Mesenchymal stem cell (in vitro differentiated cells and primary cell): ENCODE data around the gene ABCE1.
A peak's percentile ranks its signal among the peaks of the same experiment; 100 is the strongest.
"Not testable (repeated sequence)": the region's sequence is repeated elsewhere in the genome, so short reads cannot be mapped to it uniquely, and the experiment has no call there.

Source experiments
- DNase-seq: peaks from one replicate; pipeline ENCODE4 v3.0.0-alpha.2; 2013
- H2AFZ ChIP-seq: one replicate; pipeline ENCODE4 v1.6.1; 2013; ENCODE audit warnings: low read depth, mild to moderate bottlenecking, control low read depth, inconsistent platforms, low read length, moderate library complexity
- H2AK5ac ChIP-seq: 2 replicates; pipeline ENCODE4 v1.6.1; 2013; ENCODE audit warnings: low read length, moderate library complexity, mild to moderate bottlenecking, inconsistent platforms; ENCODE audit not compliant: severe bottlenecking
- H2BK120ac ChIP-seq: one replicate; pipeline ENCODE4 v1.6.1; 2013; ENCODE audit warnings: low read depth, mild to moderate bottlenecking, inconsistent platforms, low read length, moderate library complexity
- H2BK12ac ChIP-seq, 2 experiments: one replicate each; pipeline ENCODE4 v1.6.1; 2013; ENCODE audit warnings: inconsistent platforms in 2 of 2, low read length in 2 of 2, mild to moderate bottlenecking in 2 of 2, moderate library complexity in 2 of 2, control low read depth in 1 of 2
- H2BK15ac ChIP-seq: one replicate; pipeline ENCODE4 v1.6.1; 2013; ENCODE audit warnings: mild to moderate bottlenecking, low read depth, inconsistent platforms; ENCODE audit not compliant: poor library complexity, severe bottlenecking
- H2BK5ac ChIP-seq: 2 replicates; pipeline ENCODE4 v1.6.1; 2013; ENCODE audit warnings: low read depth, mild to moderate bottlenecking, low read length, control low read depth, inconsistent platforms; ENCODE audit not compliant: poor library complexity, severe bottlenecking
- H3K14ac ChIP-seq, 2 experiments: one replicate each; pipeline ENCODE4 v1.6.1; 2013; ENCODE audit warnings: inconsistent platforms in 2 of 2, low read length in 2 of 2, control low read depth in 1 of 2, mild to moderate bottlenecking in 1 of 2, moderate library complexity in 1 of 2
- H3K18ac ChIP-seq, 2 experiments: one replicate each; pipeline ENCODE4 v1.6.1; 2013; ENCODE audit warnings: inconsistent platforms in 2 of 2, low read length in 2 of 2, control low read depth in 1 of 2, low read depth in 1 of 2, mild to moderate bottlenecking in 1 of 2
- H3K23ac ChIP-seq, 2 experiments: one replicate each; pipeline ENCODE4 v1.6.1; 2013; ENCODE audit warnings: inconsistent platforms in 2 of 2, low read length in 2 of 2, mild to moderate bottlenecking in 2 of 2, moderate library complexity in 2 of 2, control low read depth in 1 of 2
- H3K27ac ChIP-seq: 2 replicates; pipeline ENCODE4 v1.5.1; 2013; ENCODE audit warnings: mild to moderate bottlenecking, moderate library complexity, low read length, control low read depth, inconsistent platforms; ENCODE audit not compliant: poor library complexity, severe bottlenecking
- H3K27me3 ChIP-seq, 2 experiments: 2 replicates each; pipeline versions ENCODE4 v1.6.1 to v1.7.0; 2013; ENCODE audit warnings: low read length in 2 of 2, mild to moderate bottlenecking in 2 of 2, moderate library complexity in 2 of 2, control low read depth in 1 of 2, inconsistent platforms in 1 of 2; ENCODE audit not compliant: control insufficient read depth in 1 of 2, insufficient read depth in 1 of 2
- H3K36me3 ChIP-seq, 2 experiments: 2 replicates each; pipeline versions ENCODE4 v1.6.1 to v1.7.0; 2013; ENCODE audit warnings: low read length in 2 of 2, control low read depth in 1 of 2, inconsistent platforms in 1 of 2, low read depth in 1 of 2, mild to moderate bottlenecking in 1 of 2; ENCODE audit not compliant: insufficient read depth in 2 of 2, control insufficient read depth in 1 of 2
- H3K4ac ChIP-seq, 2 experiments: one replicate each; pipeline ENCODE4 v1.6.1; 2013; ENCODE audit warnings: inconsistent platforms in 2 of 2, low read length in 2 of 2, mild to moderate bottlenecking in 2 of 2, moderate library complexity in 2 of 2, control low read depth in 1 of 2, low read depth in 1 of 2
- H3K4me1 ChIP-seq: 2 replicates; pipeline ENCODE4 v1.6.1; 2013; ENCODE audit warnings: low read depth, low read length, control low read depth; ENCODE audit not compliant: control insufficient read depth, insufficient read depth
- H3K4me2 ChIP-seq: 2 replicates; pipeline ENCODE4 v1.6.1; 2013; ENCODE audit warnings: low read length, mild to moderate bottlenecking, inconsistent platforms; ENCODE audit not compliant: poor library complexity, severe bottlenecking
- H3K4me3 ChIP-seq, 2 experiments: 2 replicates each; pipeline versions ENCODE4 v1.5.1 to v1.7.0; 2013; ENCODE audit warnings: low read length in 2 of 2, mild to moderate bottlenecking in 2 of 2, control low read depth in 1 of 2, low read depth in 1 of 2; ENCODE audit not compliant: insufficient read depth in 1 of 2
- H3K79me1 ChIP-seq: replicated peaks from 2 replicates; pipeline ENCODE4 v1.6.1; 2013; ENCODE audit warnings: mild to moderate bottlenecking, control low read depth, low read length, inconsistent platforms; ENCODE audit not compliant: poor library complexity, severe bottlenecking
- H3K9ac ChIP-seq: 2 replicates; pipeline ENCODE4 v1.7.0; 2013; ENCODE audit warnings: mild to moderate bottlenecking, low read length, moderate library complexity
- H3K9me3 ChIP-seq: 2 replicates; pipeline ENCODE4 v1.7.0; 2013; ENCODE audit warnings: mild to moderate bottlenecking, low read length; ENCODE audit not compliant: control insufficient read depth
- H4K8ac ChIP-seq: one replicate; pipeline ENCODE4 v1.6.1; 2013; ENCODE audit warnings: inconsistent platforms, mild to moderate bottlenecking, low read length, moderate library complexity
- H4K91ac ChIP-seq: one replicate; pipeline ENCODE4 v1.6.1; 2013; ENCODE audit warnings: mild to moderate bottlenecking, low read length, inconsistent platforms
- WGBS: methylation state at CpG from one replicate; pipeline ENCODE4 v1.1.7; 2013; ENCODE audit warnings: mixed read lengths; 5-methylcytosine and 5-hydroxymethylcytosine counted together

ABCE1 gene

DNA sequence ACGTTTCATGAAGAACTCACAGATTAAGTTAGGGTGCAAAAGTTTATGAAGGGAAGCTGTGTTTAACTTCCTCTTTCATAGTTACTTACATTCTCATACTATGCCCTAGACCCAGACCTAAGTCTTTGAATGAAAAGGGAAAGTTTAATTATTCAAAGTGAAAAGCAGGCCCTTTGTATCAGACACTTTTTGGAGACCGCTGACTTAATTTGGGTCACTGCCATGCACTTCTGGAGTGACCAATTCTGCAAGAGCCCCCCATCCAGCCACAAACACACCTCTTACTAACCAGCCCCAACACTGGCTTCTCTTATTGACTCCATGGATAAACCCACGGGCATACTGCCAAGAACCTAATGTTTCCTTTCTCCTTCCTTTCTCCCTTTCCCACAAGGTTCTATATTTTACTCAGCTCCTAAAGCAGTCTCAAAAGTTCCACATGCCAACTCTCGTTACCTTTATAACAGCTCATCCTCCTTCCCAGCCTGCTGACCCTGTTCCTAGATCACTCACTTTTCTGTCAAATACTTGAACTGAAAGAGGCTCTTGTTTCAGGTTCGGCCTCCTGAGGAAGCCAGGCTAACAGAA is 34.5 kb downstream of the ABCE1 start:
- Histone ChIP-seq H3K4me2 (no peak overlapping the region), H3K4me3 (no peak overlapping the region), H2BK120ac (no peak overlapping the region), H3K79me1 (peaks cover 3% of the 10 kb centered on the region), H3K4me1 (no peaks in the 10 kb centered on the region), H3K9ac (no peak overlapping the region), H2BK12ac (no peak overlapping the region), H3K9me3 (no peaks in the 10 kb centered on the region), H3K23ac (no peak overlapping the region), H2BK15ac (no peak overlapping the region), H2BK5ac (no peak overlapping the region), H4K8ac (no peak overlapping the region), H3K27me3 (no peaks in the 10 kb centered on the region), H3K4ac (no peak overlapping the region), H4K91ac (no peak overlapping the region), H3K36me3 (peaks cover 3 to 54% of the 10 kb centered on the region in 2 experiments), H2AFZ (no peak overlapping the region), H3K27ac (no peak overlapping the region), H3K18ac (peak overlapping the region in 1 of 2 experiments; percentile 29), H3K14ac (no peak overlapping the region), H2AK5ac (no peak overlapping the region)
- peak; percentile 18 for DNase-seq
- 90% methylated on average over 3 of the region's 5 CpGs for WGBS

DNA sequence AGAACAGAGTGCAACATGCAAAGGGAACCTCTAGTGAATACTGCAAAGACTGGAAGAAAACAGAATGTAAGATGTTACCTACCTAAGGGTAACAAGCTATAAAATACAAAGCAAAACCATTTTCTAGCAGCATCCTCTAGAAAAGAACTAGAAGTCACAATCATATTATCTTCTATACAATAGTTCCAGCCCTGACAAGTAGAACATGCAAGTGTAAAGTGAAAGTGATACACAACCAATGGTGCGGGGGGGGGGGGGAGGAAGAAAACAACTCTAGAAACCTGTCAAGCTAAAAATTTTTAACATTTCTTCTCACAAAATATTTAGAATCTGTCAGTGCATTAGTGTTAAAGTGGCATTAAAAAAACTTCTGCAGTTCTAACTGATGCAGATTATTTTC is 38.1 kb downstream of the ABCE1 start:
- not testable (repeated sequence) for H3K18ac ChIP-seq, H3K4me3 ChIP-seq, H3K4me1 ChIP-seq, H3K4ac ChIP-seq, DNase-seq, H4K91ac ChIP-seq, H4K8ac ChIP-seq, H3K4me2 ChIP-seq, H3K9me3 ChIP-seq, H2AFZ ChIP-seq, H3K27me3 ChIP-seq, H2BK120ac ChIP-seq, H3K79me1 ChIP-seq, H3K23ac ChIP-seq, H3K27ac ChIP-seq, H2BK15ac ChIP-seq, H2AK5ac ChIP-seq, H2BK12ac ChIP-seq, H3K9ac ChIP-seq, H2BK5ac ChIP-seq, H3K14ac ChIP-seq
- peaks cover 11 to 68% of the 10 kb centered on the region in 2 experiments for H3K36me3 ChIP-seq
- WGBS = no CpG with 5 or more reads among the region's 1 CpG

- H3K14ac ChIP-seq = no peak overlapping the region
- no peak overlapping the region for H2BK12ac ChIP-seq
- H3K79me1 ChIP-seq = peaks cover 26% of the 10 kb centered on the region
- H3K27ac ChIP-seq = no peak overlapping the region
- no peaks in the 10 kb centered on the region for H3K4me1 ChIP-seq
- peaks cover 14 to 95% of the 10 kb centered on the region in 2 experiments for H3K36me3 ChIP-seq
- no peak overlapping the region for H2AK5ac ChIP-seq
- no peak overlapping the region for H4K91ac ChIP-seq
- no peaks in the 10 kb centered on the region for H3K9me3 ChIP-seq
- H3K9ac ChIP-seq = no peak overlapping the region
- no peak overlapping the region for H4K8ac ChIP-seq
- no peak overlapping the region for H2BK15ac ChIP-seq
- H3K23ac ChIP-seq = no peak overlapping the region
- no peak overlapping the region for H2BK5ac ChIP-seq
- WGBS = 100% methylated on average over 3 of the region's 3 CpGs
- no peak overlapping the region for H2BK120ac ChIP-seq
- no peaks in the 10 kb centered on the region for H3K27me3 ChIP-seq
- H2AFZ ChIP-seq = no peak overlapping the region
- H3K4me3 ChIP-seq = no peak overlapping the region
- no peak overlapping the region for H3K4me2 ChIP-seq
- DNase-seq = no peak
- no peak overlapping the region for H3K4ac ChIP-seq
- no peak overlapping the region for H3K18ac ChIP-seq
Observed at GRCh38 chr4:145148980-145149379, 50.9 kb downstream of the ABCE1 start.

- H3K9ac ChIP-seq = no peak overlapping the region
- no peak overlapping the region for H3K23ac ChIP-seq
- H2BK120ac ChIP-seq = no peak overlapping the region
- H3K18ac ChIP-seq = no peak overlapping the region
- H3K79me1 ChIP-seq = peaks cover 16% of the 10 kb centered on the region
- no peak overlapping the region for H3K14ac ChIP-seq
- H3K4me1 ChIP-seq = no peaks in the 10 kb centered on the region
- peaks cover 7 to 78% of the 10 kb centered on the region in 2 experiments for H3K36me3 ChIP-seq
- no peak overlapping the region for H3K27ac ChIP-seq
- H4K91ac ChIP-seq = no peak overlapping the region
- H2BK15ac ChIP-seq = no peak overlapping the region
- 92% methylated on average over 2 of the region's 2 CpGs for WGBS
- H3K9me3 ChIP-seq = no peaks in the 10 kb centered on the region
- no peak overlapping the region for H4K8ac ChIP-seq
- no peak for DNase-seq
- no peaks in the 10 kb centered on the region for H3K27me3 ChIP-seq
- no peak overlapping the region for H2BK12ac ChIP-seq
- no peak overlapping the region for H2AK5ac ChIP-seq
- no peak overlapping the region for H3K4me2 ChIP-seq
- no peak overlapping the region for H2BK5ac ChIP-seq
- no peak overlapping the region for H3K4me3 ChIP-seq
- H2AFZ ChIP-seq = no peak overlapping the region
- no peak overlapping the region for H3K4ac ChIP-seq
Observed at GRCh38 chr4:145153181-145153903, 55.2 kb downstream of the ABCE1 start.
